HCT116 (cell line): ENCODE measurements around the gene TMEM132C. TPM values are rescaled to one million over a fixed set of nuclear protein-coding genes. Genes with fewer than 3 reads are reported as not detected.

Experiments
- ATAC-seq: fragments of 200-7000 bp; cut with Tn5 transposase; 2 replicates; pipeline ENCODE4 v1.9.1; 2020; ENCODE audit warnings: mild to moderate bottlenecking, moderate library complexity
- BruUV-seq: library from RNA; stranded (reverse); fragments of 400-500 nt; replicated peaks from 2 replicates; lab custom pipeline; 2021; lab: Mats Ljungman, UMichigan
- CTCF ChIA-PET: fragments of 300-600 bp; sonication (Branson Sonifier 250); formaldehyde crosslinking; loops from one replicate; lab custom pipeline; 2021; ENCODE audit warnings: antibody characterized with exemption; lab: Charles Lee
- POLR2A ChIA-PET: fragments of 300-600, 350-600 bp; sonication (Branson Sonifier 250); formaldehyde crosslinking; loops from one replicate; lab custom pipeline; 2021; ENCODE audit warnings: antibody characterized with exemption; lab: Charles Lee
- RAD21 ChIA-PET, 2 experiments: fragments of 300-600 bp; sonication (Branson Sonifier 250); formaldehyde crosslinking; loops; one replicate each; lab custom pipeline; 2023; ENCODE audit warnings: low total read pairs in 2 of 2; ENCODE audit not compliant: uncharacterized antibody in 2 of 2, unreplicated experiment in 2 of 2, low non-redundant PET in 1 of 2; lab: Charles Lee
- DNase-seq: peaks from one replicate; pipeline ENCODE4 v3.0.0-alpha.2; 2010; ENCODE audit warnings: low read depth, low spot score
- H2AFZ ChIP-seq: fragments of 200-600 bp; shearing (Covaris generic), sonication (generic); 2 replicates; pipeline ENCODE4 v1.6.1; 2017; ENCODE audit warnings: low read depth, mixed run types, mixed read lengths, antibody characterized with exemption, low read length; ENCODE audit not compliant: poor library complexity, severe bottlenecking
- H3K27ac ChIP-seq: 2 replicates; pipeline ENCODE4 v1.5.1; 2012; ENCODE audit warnings: low read depth, low read length
- H3K27me3 ChIP-seq: fragments of 200-600 bp; sonication (generic); 2 replicates; pipeline ENCODE4 v1.6.1; 2016; ENCODE audit warnings: mixed run types, low read length, mixed read lengths; ENCODE audit not compliant: insufficient read depth
- H3K36me3 ChIP-seq, 2 experiments: fragments of 200-500 bp in 1 of 2; fragments of 200-600 bp in 1 of 2; sonication (Bioruptor generic) in 1 of 2; sonication (generic) in 1 of 2; 2 replicates each; pipeline versions ENCODE4 v1.5.1 to v1.6.1; 2014 to 2016; ENCODE audit warnings: low read length in 2 of 2, inconsistent platforms in 1 of 2, mixed read lengths in 1 of 2, mixed run types in 1 of 2; ENCODE audit not compliant: insufficient read depth in 2 of 2, control insufficient read depth in 1 of 2
- H3K4me1 ChIP-seq, 2 experiments: fragments of 200-600 bp in 1 of 2; sonication (generic) in 1 of 2; 2 replicates each; pipeline versions ENCODE4 v1.5.1 to v1.6.1; 2012 to 2017; ENCODE audit warnings: low read length in 2 of 2, inconsistent platforms in 1 of 2, mild to moderate bottlenecking in 1 of 2, mixed read lengths in 1 of 2, mixed run types in 1 of 2, moderate library complexity in 1 of 2; ENCODE audit not compliant: insufficient read depth in 2 of 2, control insufficient read depth in 1 of 2
- H3K4me2 ChIP-seq: fragments of 200-600 bp; sonication (generic); 2 replicates; pipeline ENCODE4 v1.6.1; 2017; ENCODE audit warnings: mixed run types, low read length, mixed read lengths
- H3K4me3 ChIP-seq, 2 experiments: fragments of 200-600 bp in 1 of 2; sonication (generic) in 1 of 2; replicated peaks in 1 of 2; 2 replicates each; pipeline ENCODE4 v1.5.1; 2011 to 2016; ENCODE audit warnings: low read length in 2 of 2, control low read depth in 1 of 2, low read depth in 1 of 2, mild to moderate bottlenecking in 1 of 2, mixed read lengths in 1 of 2, mixed run types in 1 of 2
- H3K79me2 ChIP-seq: fragments of 200-600 bp; sonication (generic); 2 replicates; pipeline ENCODE4 v1.6.1; 2017; ENCODE audit warnings: mild to moderate bottlenecking, mixed run types, low read length, moderate library complexity, mixed read lengths; ENCODE audit not compliant: insufficient read depth
- H3K9ac ChIP-seq: fragments of 200-600 bp; sonication (generic); 2 replicates; pipeline ENCODE4 v1.6.1; 2016; ENCODE audit warnings: low read length, mixed read lengths
- H3K9me2 ChIP-seq: fragments of 200-600 bp; sonication (generic), shearing (Covaris generic); 2 replicates; pipeline ENCODE4 v1.6.1; 2017; ENCODE audit warnings: mixed run types, mild to moderate bottlenecking, moderate library complexity; ENCODE audit not compliant: insufficient read depth
- H3K9me3 ChIP-seq, 2 experiments: fragments of 200-500 bp in 1 of 2; fragments of 200-600 bp in 1 of 2; sonication (Bioruptor generic) in 1 of 2; sonication (generic) in 1 of 2; 2 replicates each; pipeline ENCODE4 v1.6.1; 2014 to 2017; ENCODE audit warnings: low read length in 2 of 2, mixed read lengths in 2 of 2, inconsistent platforms in 1 of 2, low read depth in 1 of 2, mild to moderate bottlenecking in 1 of 2, mixed run types in 1 of 2, moderate library complexity in 1 of 2; ENCODE audit not compliant: control insufficient read depth in 1 of 2, insufficient read depth in 1 of 2
- H4K20me1 ChIP-seq: fragments of 200-600 bp; sonication (generic), shearing (Covaris generic); 2 replicates; pipeline ENCODE4 v1.6.1; 2017; ENCODE audit warnings: mixed run types, mild to moderate bottlenecking, moderate library complexity; ENCODE audit not compliant: insufficient read depth
- CBX3 ChIP-seq: IDR thresholded peaks from 2 replicates; pipeline ENCODE4 v1.6.1; 2012; ENCODE audit warnings: low read depth
- CEBPB ChIP-seq: IDR thresholded peaks from 2 replicates; pipeline ENCODE4 v1.6.1; 2012; ENCODE audit warnings: low read depth
- ELF1 ChIP-seq: IDR thresholded peaks from 2 replicates; pipeline ENCODE4 v1.6.1; 2012; ENCODE audit warnings: low read depth, borderline replicate concordance
- EZH2 ChIP-seq: fragments of 200-600 bp; sonication (generic); IDR thresholded peaks from 2 replicates; pipeline ENCODE4 v1.6.1; 2017; ENCODE audit warnings: antibody characterized with exemption, mixed run types
- EZH2phosphoT487 ChIP-seq: fragments of 200-600 bp; IDR thresholded peaks from 2 replicates; pipeline ENCODE4 v1.6.1; 2018; ENCODE audit warnings: antibody characterized with exemption, borderline replicate concordance
- FOSL1 ChIP-seq: IDR thresholded peaks from 2 replicates; pipeline ENCODE4 v1.6.1; 2012; ENCODE audit warnings: low read depth
- JUND ChIP-seq: IDR thresholded peaks from 2 replicates; pipeline ENCODE4 v1.6.1; 2012
- POLR2A ChIP-seq: IDR thresholded peaks from 2 replicates; pipeline ENCODE4 v1.7.0; 2011; ENCODE audit warnings: borderline replicate concordance; ENCODE audit not compliant: insufficient read depth, insufficient read length; ENCODE audit errors: extremely low read depth
- RAD21 ChIP-seq: IDR thresholded peaks from 2 replicates; pipeline ENCODE4 v1.6.1; 2012; ENCODE audit warnings: low read depth, mild to moderate bottlenecking
- SIN3A ChIP-seq: IDR thresholded peaks from 2 replicates; pipeline ENCODE4 v1.6.1; 2012; ENCODE audit warnings: low read depth
- SP1 ChIP-seq: IDR thresholded peaks from 2 replicates; pipeline ENCODE4 v1.6.1; 2012; ENCODE audit warnings: low read depth
- SRF ChIP-seq: IDR thresholded peaks from 2 replicates; pipeline ENCODE4 v1.6.1; 2012; ENCODE audit warnings: low read depth
- TCF7L2 ChIP-seq: IDR thresholded peaks from 2 replicates; pipeline ENCODE4 v1.7.0; 2011; ENCODE audit warnings: borderline replicate concordance, inconsistent platforms; ENCODE audit not compliant: insufficient read depth, insufficient read length; ENCODE audit errors: extremely low read depth
- ZNF274 ChIP-seq: fragments of 200-500 bp; sonication (Bioruptor generic); IDR thresholded peaks from 2 replicates; pipeline ENCODE4 v1.6.1; 2014; ENCODE audit warnings: mild to moderate bottlenecking, low read depth, low read length, inconsistent platforms
- intact Hi-C: fragments of 100-400 bp; cut with micrococcal nuclease; formaldehyde crosslinking; loops from 2 replicates; pipeline ENCODE4 v1.10.0; 2022
- total RNA-seq: library from RNA; stranded (reverse); gene quantifications from one replicate; pipeline ENCODE4 v1.2.1, GENCODE V29; 2021; ENCODE audit not compliant: unreplicated experiment
- TF ChIP-seq, protein P1 (sequence below): IDR thresholded peaks from 2 replicates; pipeline ENCODE4 v1.6.1; 2012
- TF ChIP-seq, protein P2 (sequence below): IDR thresholded peaks from 2 replicates; pipeline ENCODE4 v1.6.1; 2012
- TF ChIP-seq, protein P3 (sequence below), 3 experiments: fragments of 200-600 bp in 1 of 3; sonication (generic) in 1 of 3; IDR thresholded peaks in 2 of 3; conservative IDR thresholded peaks in 1 of 3; 2 replicates each; pipeline ENCODE4 v1.5.1; 2012 to 2017; ENCODE audit warnings: low read depth in 2 of 3, low read length in 2 of 3, antibody characterized with exemption in 1 of 3, borderline replicate concordance in 1 of 3, control low read depth in 1 of 3, mild to moderate bottlenecking in 1 of 3, mixed read lengths in 1 of 3, mixed run types in 1 of 3, moderate library complexity in 1 of 3; ENCODE audit not compliant: insufficient read depth in 1 of 3
- TF ChIP-seq, protein P4 (sequence below): IDR thresholded peaks from 2 replicates; pipeline ENCODE4 v1.6.1; 2012; ENCODE audit warnings: low read depth

The TMEM132C gene
- total RNA-seq, 1 experiment from 2014 or later, result not detected

DNA sequence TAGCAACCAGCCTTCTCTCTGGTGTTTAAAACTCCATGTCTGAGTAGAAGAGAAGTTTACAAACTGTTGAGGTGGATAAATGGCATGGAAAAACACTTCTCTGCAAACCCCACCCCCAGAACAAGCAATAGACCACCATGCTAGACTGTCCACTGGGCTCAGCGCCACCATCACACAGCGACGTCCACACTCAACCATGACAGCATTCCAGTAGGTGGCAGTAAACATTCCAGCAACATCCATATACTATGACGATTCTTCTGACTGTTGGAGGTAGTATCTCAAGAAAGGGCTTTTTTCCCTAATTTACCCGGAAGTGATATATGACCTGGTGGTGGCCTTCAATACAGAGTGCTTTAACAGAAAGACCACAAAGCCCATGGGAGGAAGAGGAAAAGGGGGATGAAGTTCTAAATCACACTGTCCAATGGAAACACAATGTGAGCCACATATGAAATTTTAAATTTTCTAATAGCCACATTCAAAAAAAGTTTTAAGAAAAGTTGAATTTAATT, 404.6 kb downstream of the TMEM132C start:
- intact Hi-C loops, result no loop called here
- Histone ChIP-seq H4K20me1 (no peaks in the 10 kb centered on the region), H3K79me2 (no peaks in the 10 kb centered on the region), H3K27ac (no peak overlapping the region)
- ChIA-PET POLR2A (no interaction called here), RAD21 (no interaction called here), CTCF (no interaction called here)
- TF ChIP-seq EZH2phosphoT487, result no peak
- TF ChIP-seq, protein P1, sequence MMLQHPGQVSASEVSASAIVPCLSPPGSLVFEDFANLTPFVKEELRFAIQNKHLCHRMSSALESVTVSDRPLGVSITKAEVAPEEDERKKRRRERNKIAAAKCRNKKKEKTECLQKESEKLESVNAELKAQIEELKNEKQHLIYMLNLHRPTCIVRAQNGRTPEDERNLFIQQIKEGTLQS, result no peak
- TF ChIP-seq JUND, result no peak
- no peak for TF ChIP-seq CEBPB
- TF ChIP-seq TCF7L2, result no peak
- TF ChIP-seq SRF, result no peak
- no peak for TF ChIP-seq EZH2
- no peak for TF ChIP-seq ELF1
- no peak for TF ChIP-seq FOSL1
- no peak for TF ChIP-seq SP1
- TF ChIP-seq, all 23 proteins: peak for 0
- BruUV-seq, result no TSS peak
- Histone ChIP-seq H3K9me3 (no peaks in the 10 kb centered on the region; a peak in 1 of 4 replicates), H3K9me2 (no peaks in the 10 kb centered on the region), H3K4me1 (no peaks in the 10 kb centered on the region), H3K36me3 (no peaks in the 10 kb centered on the region), H3K4me2 (no peak overlapping the region), H3K27me3 (no peaks in the 10 kb centered on the region), H3K9ac (no peak overlapping the region), H2AFZ (no peak overlapping the region), H3K4me3 (no peak overlapping the region)
- ATAC-seq (no peak), DNase-seq (no peak)

DNA sequence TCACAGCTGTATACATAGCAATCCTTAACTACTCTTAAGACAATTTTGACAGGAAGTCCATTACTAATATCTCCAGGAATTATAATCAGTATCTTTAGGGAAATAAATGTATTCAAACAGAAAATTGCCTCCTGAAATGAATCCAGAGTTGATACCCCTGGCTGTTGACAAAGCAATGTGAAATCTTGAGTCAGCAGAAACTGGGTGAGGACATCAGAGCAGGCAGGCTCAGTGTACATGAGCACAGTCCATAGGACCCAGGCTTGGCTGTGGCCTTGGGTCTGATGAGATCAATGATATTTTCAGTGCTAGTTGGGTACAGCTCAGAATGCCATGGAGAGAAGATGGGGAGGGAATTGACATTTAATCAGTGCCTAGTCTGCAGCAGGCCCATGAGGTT, 405.5 kb downstream of the TMEM132C start:
- Histone ChIP-seq H3K27me3 (no peaks in the 10 kb centered on the region), H3K4me2 (no peak overlapping the region), H3K79me2 (no peaks in the 10 kb centered on the region), H3K9ac (no peak overlapping the region), H4K20me1 (no peaks in the 10 kb centered on the region), H3K4me1 (no peaks in the 10 kb centered on the region), H2AFZ (no peak overlapping the region), H3K27ac (no peak overlapping the region), H3K9me2 (no peaks in the 10 kb centered on the region), H3K4me3 (no peak overlapping the region), H3K36me3 (no peaks in the 10 kb centered on the region), H3K9me3 (no peaks in the 10 kb centered on the region; a peak in 1 of 4 replicates)
- ChIA-PET POLR2A (no interaction called here), RAD21 (no interaction called here), CTCF (no interaction called here)
- no peak for ATAC-seq
- no TSS peak for BruUV-seq
- intact Hi-C loops, result no loop called here
- no peak for DNase-seq
- no peak for TF ChIP-seq JUND
- TF ChIP-seq, protein P2, sequence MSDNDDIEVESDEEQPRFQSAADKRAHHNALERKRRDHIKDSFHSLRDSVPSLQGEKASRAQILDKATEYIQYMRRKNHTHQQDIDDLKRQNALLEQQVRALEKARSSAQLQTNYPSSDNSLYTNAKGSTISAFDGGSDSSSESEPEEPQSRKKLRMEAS, result no peak
- TF ChIP-seq, protein P3, sequence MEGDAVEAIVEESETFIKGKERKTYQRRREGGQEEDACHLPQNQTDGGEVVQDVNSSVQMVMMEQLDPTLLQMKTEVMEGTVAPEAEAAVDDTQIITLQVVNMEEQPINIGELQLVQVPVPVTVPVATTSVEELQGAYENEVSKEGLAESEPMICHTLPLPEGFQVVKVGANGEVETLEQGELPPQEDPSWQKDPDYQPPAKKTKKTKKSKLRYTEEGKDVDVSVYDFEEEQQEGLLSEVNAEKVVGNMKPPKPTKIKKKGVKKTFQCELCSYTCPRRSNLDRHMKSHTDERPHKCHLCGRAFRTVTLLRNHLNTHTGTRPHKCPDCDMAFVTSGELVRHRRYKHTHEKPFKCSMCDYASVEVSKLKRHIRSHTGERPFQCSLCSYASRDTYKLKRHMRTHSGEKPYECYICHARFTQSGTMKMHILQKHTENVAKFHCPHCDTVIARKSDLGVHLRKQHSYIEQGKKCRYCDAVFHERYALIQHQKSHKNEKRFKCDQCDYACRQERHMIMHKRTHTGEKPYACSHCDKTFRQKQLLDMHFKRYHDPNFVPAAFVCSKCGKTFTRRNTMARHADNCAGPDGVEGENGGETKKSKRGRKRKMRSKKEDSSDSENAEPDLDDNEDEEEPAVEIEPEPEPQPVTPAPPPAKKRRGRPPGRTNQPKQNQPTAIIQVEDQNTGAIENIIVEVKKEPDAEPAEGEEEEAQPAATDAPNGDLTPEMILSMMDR (IDR thresholded peaks at IDR 0.05 in 2 of 3, conservative IDR thresholded peaks at IDR 0.05 in 1 of 3; ENCODE audit: borderline replicate concordance in 1 of 3, insufficient read depth in 1 of 3, low read depth in 2 of 3, low read length in 2 of 3), result no peak
- TF ChIP-seq, protein P4, sequence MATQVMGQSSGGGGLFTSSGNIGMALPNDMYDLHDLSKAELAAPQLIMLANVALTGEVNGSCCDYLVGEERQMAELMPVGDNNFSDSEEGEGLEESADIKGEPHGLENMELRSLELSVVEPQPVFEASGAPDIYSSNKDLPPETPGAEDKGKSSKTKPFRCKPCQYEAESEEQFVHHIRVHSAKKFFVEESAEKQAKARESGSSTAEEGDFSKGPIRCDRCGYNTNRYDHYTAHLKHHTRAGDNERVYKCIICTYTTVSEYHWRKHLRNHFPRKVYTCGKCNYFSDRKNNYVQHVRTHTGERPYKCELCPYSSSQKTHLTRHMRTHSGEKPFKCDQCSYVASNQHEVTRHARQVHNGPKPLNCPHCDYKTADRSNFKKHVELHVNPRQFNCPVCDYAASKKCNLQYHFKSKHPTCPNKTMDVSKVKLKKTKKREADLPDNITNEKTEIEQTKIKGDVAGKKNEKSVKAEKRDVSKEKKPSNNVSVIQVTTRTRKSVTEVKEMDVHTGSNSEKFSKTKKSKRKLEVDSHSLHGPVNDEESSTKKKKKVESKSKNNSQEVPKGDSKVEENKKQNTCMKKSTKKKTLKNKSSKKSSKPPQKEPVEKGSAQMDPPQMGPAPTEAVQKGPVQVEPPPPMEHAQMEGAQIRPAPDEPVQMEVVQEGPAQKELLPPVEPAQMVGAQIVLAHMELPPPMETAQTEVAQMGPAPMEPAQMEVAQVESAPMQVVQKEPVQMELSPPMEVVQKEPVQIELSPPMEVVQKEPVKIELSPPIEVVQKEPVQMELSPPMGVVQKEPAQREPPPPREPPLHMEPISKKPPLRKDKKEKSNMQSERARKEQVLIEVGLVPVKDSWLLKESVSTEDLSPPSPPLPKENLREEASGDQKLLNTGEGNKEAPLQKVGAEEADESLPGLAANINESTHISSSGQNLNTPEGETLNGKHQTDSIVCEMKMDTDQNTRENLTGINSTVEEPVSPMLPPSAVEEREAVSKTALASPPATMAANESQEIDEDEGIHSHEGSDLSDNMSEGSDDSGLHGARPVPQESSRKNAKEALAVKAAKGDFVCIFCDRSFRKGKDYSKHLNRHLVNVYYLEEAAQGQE, result no peak
- no peak for TF ChIP-seq CBX3
- TF ChIP-seq SIN3A, result no peak
- no peak for TF ChIP-seq FOSL1
- no peak for TF ChIP-seq RAD21
- TF ChIP-seq EZH2, result no peak
- no peak for TF ChIP-seq POLR2A
- no peak for TF ChIP-seq ZNF274
